ENCODE results near the gene UNC5CL. TPM values are rescaled to one million over a fixed set of nuclear protein-coding genes. Genes with fewer than 3 reads are reported as not detected.
"Not testable (repeated sequence)": the region's sequence is repeated elsewhere in the genome, so short reads cannot be mapped to it uniquely, and the experiment has no call there.

The UNC5CL gene
- total RNA-seq, 2 experiments from 2014 or later, result 1.6 to 2.3 TPM

DNA sequence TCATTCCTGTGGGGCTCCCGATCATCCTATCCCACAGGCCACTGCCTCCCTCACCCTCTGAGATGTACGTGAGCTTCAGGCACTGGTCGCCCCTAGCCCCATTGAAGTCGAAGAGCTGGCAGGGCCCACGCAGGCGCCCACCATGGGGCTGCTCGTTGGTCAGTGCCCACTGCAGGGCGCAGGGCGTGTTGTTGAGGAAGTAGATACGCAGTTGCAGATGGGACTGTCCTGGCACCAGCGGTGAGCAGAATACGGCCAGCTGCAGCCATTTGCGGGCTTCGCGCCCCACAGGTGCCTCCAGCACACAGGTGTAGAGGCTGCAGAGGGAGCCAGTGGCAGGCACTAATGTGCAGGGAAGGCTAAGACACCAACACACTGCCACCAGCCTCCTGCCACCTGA lies 6.2 kb downstream of the UNC5CL start:
- H3K27me3 Mint-ChIP-seq, result no peaks in the 10 kb centered on the region
- no peaks in the 10 kb centered on the region for H3K36me3 Mint-ChIP-seq (ENCODE audit: low read depth)
- H3K9me3 Mint-ChIP-seq, result no peaks in the 10 kb centered on the region
- no peak overlapping the region for H3K4me3 Mint-ChIP-seq
- DNase-seq, result no peak
- ChIA-PET CTCF (interaction anchor here (2.6 kb wide), 1 partner anchor 35 kb away, joined by 7 read pairs; no protein-coding TSS in a partner anchor), POLR2A (no interaction called here)
- peaks cover 14% of the 10 kb centered on the region for H3K4me1 Mint-ChIP-seq
- H3K27ac Mint-ChIP-seq, result no peak overlapping the region

DNA sequence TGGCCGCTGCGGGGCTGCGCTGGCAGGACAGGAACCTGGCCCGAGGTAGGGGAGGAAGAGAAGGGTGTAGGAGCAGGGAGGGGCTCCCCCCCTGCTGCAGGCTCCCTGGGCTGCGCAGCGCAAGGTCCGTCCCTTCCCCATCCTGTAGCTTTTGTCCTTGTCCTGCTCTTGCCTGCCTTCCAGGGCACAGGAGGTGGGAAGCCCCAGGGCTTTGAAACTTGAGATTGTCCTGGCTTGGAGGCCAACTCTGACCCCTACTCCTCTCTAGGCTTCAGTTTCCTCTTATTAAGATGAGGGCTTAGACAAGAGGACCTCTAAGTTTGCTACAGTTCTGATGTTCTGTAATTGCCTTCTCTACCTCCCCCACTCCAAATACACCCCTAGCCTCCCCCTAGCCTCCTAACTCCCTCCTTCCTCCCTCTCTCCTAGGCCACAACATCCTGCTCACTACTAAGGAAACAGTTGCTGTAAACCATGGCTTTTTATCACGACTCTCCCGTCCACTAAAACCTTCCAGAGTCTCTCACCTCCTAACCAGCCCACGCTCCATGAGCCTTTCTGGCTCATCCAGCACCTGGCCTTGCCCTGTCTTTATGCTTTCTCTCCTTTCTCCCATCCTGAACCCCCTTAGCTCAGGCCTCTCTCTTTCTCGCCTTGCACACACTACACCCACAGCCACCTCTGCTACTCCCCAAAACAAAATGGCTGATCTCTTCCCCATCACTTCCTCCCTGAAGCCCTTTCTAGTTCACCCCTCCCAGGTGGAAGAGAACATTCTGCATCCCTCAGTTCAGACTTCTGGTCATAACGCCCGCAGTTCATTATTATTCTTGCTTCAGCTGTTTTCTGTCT lies 10.2 kb downstream of the UNC5CL start:
- Mint-ChIP-seq H3K36me3 (ENCODE audit: low read depth) (no peaks in the 10 kb centered on the region), H3K4me1 (peaks cover 24% of the 10 kb centered on the region), H3K27me3 (no peaks in the 10 kb centered on the region), H3K9me3 (no peaks in the 10 kb centered on the region), H3K4me3 (peak overlapping the region; percentile 77), H3K27ac (peak overlapping the region; percentile 77)
- ChIA-PET POLR2A (interaction anchor here (0.7 to 4.3 kb wide), 15 partner anchors 8 to 171 kb away, joined by 3 to 51 read pairs (median 5); partner anchors contain the start of genes APOBEC2, NFYA, OARD1 and TREML2), CTCF (interaction anchor here (0.6 to 6.0 kb wide), 29 partner anchors 8 to 482 kb away, joined by 3 to 68 read pairs (median 6); partner anchors contain the start of genes APOBEC2, LRFN2, NFYA and OARD1)
- no peak for DNase-seq

DNA sequence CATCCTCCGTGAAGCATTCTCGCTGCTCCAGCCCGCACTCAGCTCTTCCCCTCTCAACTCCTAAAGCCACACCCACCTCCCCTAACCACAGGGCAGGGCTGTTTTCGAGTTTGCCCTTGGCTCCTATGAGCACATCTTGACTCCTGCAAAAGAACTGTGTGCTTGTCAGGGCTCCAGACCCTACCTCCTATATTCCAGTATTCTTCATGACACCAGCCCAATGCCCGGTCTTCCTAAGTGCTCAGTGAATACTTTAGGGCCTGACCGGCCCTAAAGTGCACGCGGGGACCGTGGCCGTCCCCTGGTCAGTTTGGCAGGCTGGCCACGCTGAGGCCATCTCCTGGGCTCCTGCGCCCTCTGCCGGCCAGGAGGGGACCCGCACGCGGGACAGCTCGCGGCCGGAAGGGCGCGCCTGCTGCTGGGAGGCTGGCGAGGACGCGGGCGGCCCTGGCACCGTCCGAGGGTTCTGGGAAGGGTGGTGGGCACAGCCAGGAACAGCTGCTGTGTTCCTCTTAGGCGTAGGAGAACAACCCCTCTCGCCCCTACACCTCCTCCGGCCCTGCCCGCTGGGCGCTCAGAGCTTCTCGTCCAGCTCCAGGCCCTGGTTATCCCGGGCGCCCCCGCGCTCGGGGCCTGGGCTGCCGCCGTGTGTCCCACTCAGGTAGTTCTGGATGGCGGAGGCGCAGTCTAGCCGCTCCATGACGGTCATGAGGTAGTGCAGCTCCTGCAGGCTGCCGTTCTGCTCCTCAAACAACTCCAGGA lies 11.0 kb downstream of the UNC5CL start:
- H3K4me1 Mint-ChIP-seq, result peaks cover 24% of the 10 kb centered on the region
- peak overlapping the region; percentile 77 for H3K4me3 Mint-ChIP-seq
- ChIA-PET CTCF (interaction anchor here (0.6 to 6.0 kb wide), 30 partner anchors 9 to 1162 kb away, joined by 3 to 68 read pairs (median 6); partner anchors contain the start of genes APOBEC2, LRFN2, NFYA and OARD1), POLR2A (interaction anchor here (0.6 to 4.3 kb wide), 16 partner anchors 9 to 172 kb away, joined by 3 to 51 read pairs (median 5); partner anchors contain the start of genes APOBEC2, NFYA, OARD1 and TREML2)
- no peaks in the 10 kb centered on the region for H3K36me3 Mint-ChIP-seq (ENCODE audit: low read depth)
- H3K27ac Mint-ChIP-seq, result peak overlapping the region; percentile 77
- peak; percentile 84 for DNase-seq
- H3K9me3 Mint-ChIP-seq, result no peaks in the 10 kb centered on the region
- no peaks in the 10 kb centered on the region for H3K27me3 Mint-ChIP-seq

GRCh38 chr6:41027241-41027640 lies 11.8 kb downstream of the UNC5CL start:
- H3K4me1 Mint-ChIP-seq, result peaks cover 24% of the 10 kb centered on the region
- ChIA-PET CTCF (interaction anchor here (0.7 to 6.0 kb wide), 19 partner anchors 9 to 1162 kb away, joined by 3 to 68 read pairs (median 10); partner anchors contain the start of genes APOBEC2, NFYA, OARD1 and TSPO2), POLR2A (interaction anchor here (1.2 to 4.3 kb wide), 7 partner anchors 10 to 43 kb away, joined by 3 to 51 read pairs (median 7); partner anchors contain the start of genes APOBEC2, NFYA and OARD1)
- no peaks in the 10 kb centered on the region for H3K36me3 Mint-ChIP-seq (ENCODE audit: low read depth)
- peak overlapping the region; percentile 77 for H3K4me3 Mint-ChIP-seq
- no peak for DNase-seq
- no peaks in the 10 kb centered on the region for H3K9me3 Mint-ChIP-seq
- peak overlapping the region; percentile 77 for H3K27ac Mint-ChIP-seq
- no peaks in the 10 kb centered on the region for H3K27me3 Mint-ChIP-seq

GRCh38 chr6:41025966-41026530 lies 13.0 kb downstream of the UNC5CL start:
- Mint-ChIP-seq H3K27me3 (no peaks in the 10 kb centered on the region), H3K4me1 (peaks cover 24% of the 10 kb centered on the region), H3K4me3 (no peak overlapping the region), H3K9me3 (no peaks in the 10 kb centered on the region), H3K36me3 (ENCODE audit: low read depth) (no peaks in the 10 kb centered on the region), H3K27ac (no peak overlapping the region)
- CTCF ChIA-PET, result interaction anchor here (2.9 to 6.0 kb wide), 4 partner anchors 15 to 156 kb away, joined by 11 to 68 read pairs (median 30); partner anchors contain the start of genes APOBEC2, TSPO2 and UNC5CL
- POLR2A ChIA-PET, result interaction anchor here (1.2 kb wide), 1 partner anchor 16 kb away, joined by 3 read pairs; no protein-coding TSS in a partner anchor
- no peak for DNase-seq

GRCh38 chr6:41023114-41023513 lies 15.9 kb downstream of the UNC5CL start:
- ChIA-PET POLR2A (no interaction called here), CTCF (interaction anchor here (1.5 kb wide), 1 partner anchor 48 kb away, joined by 3 read pairs; no protein-coding TSS in a partner anchor)
- Mint-ChIP-seq H3K36me3 (ENCODE audit: low read depth) (no peaks in the 10 kb centered on the region), H3K27ac (no peak overlapping the region), H3K27me3 (no peaks in the 10 kb centered on the region), H3K4me1 (peaks cover 11% of the 10 kb centered on the region), H3K4me3 (no peak overlapping the region), H3K9me3 (no peaks in the 10 kb centered on the region)
- no peak for DNase-seq

GRCh38 chr6:41022294-41022693 lies 16.7 kb downstream of the UNC5CL start:
- no peak for DNase-seq
- Mint-ChIP-seq H3K9me3 (no peaks in the 10 kb centered on the region), H3K27ac (no peak overlapping the region), H3K4me3 (no peak overlapping the region), H3K27me3 (no peaks in the 10 kb centered on the region), H3K4me1 (peaks cover 4% of the 10 kb centered on the region), H3K36me3 (ENCODE audit: low read depth) (no peaks in the 10 kb centered on the region)
- POLR2A ChIA-PET, result no interaction called here
- CTCF ChIA-PET, result interaction anchor here (0.6 to 0.7 kb wide), 2 partner anchors 15 to 306 kb away, joined by 3 read pairs; no protein-coding TSS in a partner anchor

DNA sequence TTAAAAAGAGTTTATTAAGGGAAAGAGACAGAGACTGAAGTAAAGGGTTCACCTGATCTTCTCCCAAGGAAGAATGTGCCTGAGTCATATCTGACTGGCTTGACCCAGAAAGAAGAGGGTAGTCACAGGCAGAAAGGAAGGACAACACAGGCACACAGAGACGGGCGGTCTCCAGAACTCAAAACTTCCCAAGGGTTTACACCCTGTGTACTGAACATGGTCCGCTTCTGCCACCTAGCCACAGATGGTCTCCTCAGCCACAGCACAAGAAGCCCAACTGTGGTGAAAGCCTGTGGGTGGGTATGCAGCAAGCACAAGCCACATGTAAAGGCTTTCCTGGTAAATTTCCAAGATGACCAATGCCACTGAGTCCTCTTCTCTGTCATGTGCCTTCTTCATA lies 17.2 kb downstream of the UNC5CL start:
- H3K9me3 Mint-ChIP-seq, result no peaks in the 10 kb centered on the region
- H3K36me3 Mint-ChIP-seq (ENCODE audit: low read depth), result no peaks in the 10 kb centered on the region
- CTCF ChIA-PET, result interaction anchor here (0.6 to 0.7 kb wide), 2 partner anchors 15 to 306 kb away, joined by 3 read pairs; no protein-coding TSS in a partner anchor
- no peak overlapping the region for H3K27ac Mint-ChIP-seq
- no peaks in the 10 kb centered on the region for H3K27me3 Mint-ChIP-seq
- POLR2A ChIA-PET, result no interaction called here
- H3K4me1 Mint-ChIP-seq, result no peaks in the 10 kb centered on the region
- H3K4me3 Mint-ChIP-seq, result no peak overlapping the region
- DNase-seq, result no peak

DNA sequence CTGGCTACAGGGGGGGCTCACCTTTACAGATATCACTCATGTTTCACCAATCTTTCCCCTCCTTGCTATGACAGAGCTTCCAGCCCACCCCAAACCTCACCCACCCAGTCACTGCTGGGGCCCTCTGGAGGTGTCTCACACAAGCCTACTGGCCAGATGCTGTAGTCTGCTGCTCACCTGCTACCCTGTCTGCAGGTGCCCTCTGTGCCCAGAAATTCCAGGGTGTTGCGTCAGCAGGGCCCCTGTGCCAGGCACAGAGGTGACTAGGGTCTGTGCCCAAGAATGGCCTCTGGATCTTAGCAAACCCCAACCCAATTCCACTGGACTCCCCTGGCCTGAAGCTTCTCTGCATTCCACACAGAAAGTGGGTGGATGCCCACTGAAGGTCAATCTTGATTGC lies 21.4 kb downstream of the UNC5CL start:
- H3K4me1 Mint-ChIP-seq, result no peaks in the 10 kb centered on the region
- H3K27ac Mint-ChIP-seq, result no peak overlapping the region
- no peak overlapping the region for H3K4me3 Mint-ChIP-seq
- ChIA-PET POLR2A (no interaction called here), CTCF (interaction anchor here (4.4 kb wide), 1 partner anchor 11 kb away, joined by 32 read pairs; no protein-coding TSS in a partner anchor)
- DNase-seq, result no peak
- no peaks in the 10 kb centered on the region for H3K9me3 Mint-ChIP-seq
- no peaks in the 10 kb centered on the region for H3K27me3 Mint-ChIP-seq
- no peaks in the 10 kb centered on the region for H3K36me3 Mint-ChIP-seq (ENCODE audit: low read depth)

GRCh38 chr6:41015860-41016259 lies 23.2 kb downstream of the UNC5CL start:
- H3K27me3 Mint-ChIP-seq; H3K4me1 Mint-ChIP-seq; H3K27ac Mint-ChIP-seq; DNase-seq; H3K36me3 Mint-ChIP-seq (ENCODE audit: low read depth); H3K4me3 Mint-ChIP-seq; H3K9me3 Mint-ChIP-seq; POLR2A ChIA-PET: not testable (repeated sequence)
- CTCF ChIA-PET, result interaction anchor here (1.5 kb wide), 1 partner anchor 12 kb away, joined by 10 read pairs; no protein-coding TSS in a partner anchor

- DNase-seq, result no peak
- CTCF ChIA-PET, result interaction anchor here (0.8 to 1.5 kb wide), 3 partner anchors 10 to 26 kb away, joined by 3 to 10 read pairs (median 5); no protein-coding TSS in a partner anchor
- peaks cover 5% of the 10 kb centered on the region for H3K27me3 Mint-ChIP-seq
- H3K36me3 Mint-ChIP-seq (ENCODE audit: low read depth), result no peaks in the 10 kb centered on the region
- H3K4me3 Mint-ChIP-seq, result no peak overlapping the region
- H3K27ac Mint-ChIP-seq, result no peak overlapping the region
- no peaks in the 10 kb centered on the region for H3K9me3 Mint-ChIP-seq
- no peaks in the 10 kb centered on the region for H3K4me1 Mint-ChIP-seq
- POLR2A ChIA-PET, result interaction anchor here (1.6 kb wide), 1 partner anchor 13 kb away, joined by 5 read pairs; no protein-coding TSS in a partner anchor
These were observed 24.2 kb downstream of the UNC5CL start for GRCh38 chr6:41014780-41015179.

DNA sequence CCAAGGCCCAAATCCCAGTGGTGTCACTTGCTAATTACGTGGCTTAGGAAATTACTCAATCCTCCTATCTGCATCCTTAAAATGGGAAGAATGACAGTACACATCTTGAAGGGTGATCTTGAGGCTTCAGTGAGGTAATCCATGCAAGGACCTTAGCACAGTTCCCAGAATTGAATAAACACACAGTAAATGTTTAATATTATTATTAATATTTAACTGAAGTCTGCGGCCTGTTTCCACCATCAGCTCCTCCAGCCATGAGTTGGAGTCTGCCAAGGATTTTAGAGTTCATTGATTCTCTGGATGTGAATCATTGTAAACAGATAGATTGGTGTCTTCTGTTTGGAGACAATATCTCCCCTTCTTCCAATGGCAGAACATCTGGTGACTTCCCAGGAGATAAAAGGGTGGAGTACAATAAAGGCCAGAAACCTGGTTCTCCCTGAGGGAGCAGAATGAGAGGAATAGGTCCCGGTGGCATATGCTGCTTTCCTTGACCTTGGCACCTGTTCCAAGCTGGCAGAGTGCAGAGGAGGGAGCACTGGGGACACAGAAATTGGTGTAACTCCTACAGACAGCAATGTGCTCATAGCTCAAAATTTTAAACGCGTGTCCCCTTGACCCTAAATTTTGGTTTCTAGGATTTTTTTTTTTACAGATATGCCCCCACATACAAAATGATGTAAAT lies 25.4 kb downstream of the UNC5CL start:
- Mint-ChIP-seq H3K4me1 (no peaks in the 10 kb centered on the region), H3K9me3 (no peaks in the 10 kb centered on the region)
- CTCF ChIA-PET, result interaction anchor here (0.7 kb wide), 1 partner anchor 15 kb away, joined by 4 read pairs; no protein-coding TSS in a partner anchor

More for the DNA sequence above, 25.4 kb downstream of the UNC5CL start:
- POLR2A ChIA-PET, result no interaction called here
- no peaks in the 10 kb centered on the region for H3K36me3 Mint-ChIP-seq (ENCODE audit: low read depth)
- H3K27ac Mint-ChIP-seq, result no peak overlapping the region
- DNase-seq, result no peak
- H3K27me3 Mint-ChIP-seq, result peaks cover 5% of the 10 kb centered on the region
- H3K4me3 Mint-ChIP-seq, result no peak overlapping the region

Data from activated CD4-positive, alpha-beta memory T cell treated with anti-CD3 and anti-CD28 coated beads, Interleukin-2, amount 10 ng/mL, durations not matched to agents 7 days and 5 days (primary cell).